GM19328 (cell line): ENCODE results near the gene BICRA.
"Not testable (repeated sequence)": the region's sequence is repeated elsewhere in the genome, so short reads cannot be mapped to it uniquely, and the experiment has no call there.

ENCODE experiments used
- ATAC-seq: cut with Tn5 transposase; IDR thresholded peaks from one replicate; pipeline ENCODE4 v1.9.1; 2021; ENCODE audit warnings: mild to moderate bottlenecking, moderate library complexity; ENCODE audit not compliant: unreplicated experiment

BICRA gene

DNA sequence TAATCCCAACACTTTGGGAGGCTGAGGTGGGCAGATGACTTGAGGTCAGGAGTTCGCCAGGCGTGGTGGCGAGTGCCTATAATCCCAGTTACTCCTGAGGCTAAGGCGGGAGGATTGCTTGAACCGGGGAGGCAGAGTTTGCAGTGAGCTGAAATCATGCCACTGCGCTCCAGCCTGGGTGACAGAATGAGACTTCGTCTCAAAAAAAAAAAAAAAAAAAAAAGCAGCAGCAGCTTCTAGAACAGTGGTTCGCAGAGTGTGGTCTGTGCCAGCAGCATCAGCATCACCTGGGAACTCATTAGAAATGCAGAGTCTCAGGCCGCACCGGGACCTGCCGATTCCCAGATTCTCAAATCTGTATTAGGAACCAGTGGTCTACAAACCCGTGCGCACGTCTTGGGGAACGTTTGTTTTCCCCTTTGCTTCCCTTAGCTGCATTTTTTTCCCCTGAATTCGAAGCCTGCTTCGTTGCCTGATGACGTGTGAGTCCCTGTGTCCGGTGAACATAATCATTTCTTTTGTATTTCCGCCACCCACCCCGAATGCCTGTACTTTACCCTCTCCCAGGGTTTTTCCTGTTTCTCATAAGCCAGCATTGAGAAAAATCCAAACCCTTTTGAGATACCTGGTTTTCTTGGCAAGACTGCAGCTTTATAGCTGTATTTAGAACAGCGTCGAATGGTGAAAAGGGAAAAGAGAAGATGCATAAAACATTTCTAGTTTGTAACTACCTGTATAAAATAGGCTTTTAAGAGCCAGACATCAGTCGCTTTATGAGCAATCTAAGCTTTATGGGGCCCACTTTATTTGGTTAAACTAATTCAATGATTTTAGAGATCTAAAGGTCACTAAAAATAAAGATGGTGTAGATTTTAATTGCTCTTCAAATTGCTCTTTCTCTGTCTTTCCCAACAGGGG lies 49.8 kb downstream of the BICRA start:
- ATAC-seq, result no peak

DNA sequence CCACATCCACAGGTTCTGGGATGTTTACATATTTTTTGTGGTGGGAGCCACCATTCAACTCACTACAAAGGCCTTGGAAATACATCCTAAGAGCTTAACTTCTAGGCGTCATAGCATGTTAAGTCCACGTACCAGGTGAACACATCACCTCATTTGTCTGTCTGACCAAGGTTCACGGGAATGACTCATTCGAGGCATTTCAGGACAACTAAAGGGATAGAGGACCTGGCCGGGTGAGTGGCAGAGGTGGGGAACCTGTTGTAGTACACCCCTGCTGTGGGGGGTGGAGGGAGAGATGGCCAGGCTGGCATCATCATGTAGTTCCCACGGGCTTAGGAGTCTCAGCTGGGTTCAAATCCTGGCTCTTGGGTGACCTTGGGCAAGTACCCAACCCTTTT lies 51.5 kb downstream of the BICRA start:
- no peak for ATAC-seq

DNA sequence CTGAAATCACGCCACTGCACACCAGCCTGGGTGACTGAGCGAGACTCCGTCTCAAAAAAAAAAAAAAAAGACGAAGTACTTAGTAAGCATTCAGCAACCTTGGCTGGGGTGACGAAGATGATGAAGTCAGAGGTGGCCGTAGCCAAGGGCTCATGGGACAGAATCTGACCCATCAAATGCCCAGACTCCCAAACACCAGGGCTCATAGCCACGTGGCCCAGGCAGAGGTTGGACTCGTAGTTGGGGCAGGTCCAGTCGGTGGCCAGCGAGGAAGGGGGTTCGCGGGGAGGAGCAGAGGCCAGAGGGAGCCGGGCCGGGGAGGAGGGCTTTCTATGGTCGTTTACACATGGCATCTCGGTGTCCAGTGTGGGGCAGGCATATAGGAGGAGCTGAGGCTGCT lies 52.2 kb downstream of the BICRA start:
- ATAC-seq, result no peak

DNA sequence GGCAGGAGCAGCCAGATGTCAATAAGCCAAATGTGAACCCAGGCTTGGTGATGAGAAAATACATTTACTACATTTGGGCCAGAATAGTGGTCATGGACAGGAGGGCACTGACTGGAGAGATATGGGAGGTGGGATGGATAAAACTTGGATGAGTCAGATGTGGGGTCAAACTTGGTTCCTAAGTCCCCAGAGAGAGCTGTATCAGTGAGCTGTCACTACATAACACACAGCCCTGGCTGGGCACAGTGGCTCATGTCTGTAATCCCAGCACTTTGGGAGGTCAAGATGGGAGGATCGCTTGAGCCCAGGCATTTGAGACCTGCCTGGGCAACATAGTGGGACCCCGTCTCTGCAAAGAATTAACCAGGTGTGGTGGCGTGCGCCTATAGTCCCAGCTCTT lies 52.7 kb downstream of the BICRA start:
- ATAC-seq, result no peak

DNA sequence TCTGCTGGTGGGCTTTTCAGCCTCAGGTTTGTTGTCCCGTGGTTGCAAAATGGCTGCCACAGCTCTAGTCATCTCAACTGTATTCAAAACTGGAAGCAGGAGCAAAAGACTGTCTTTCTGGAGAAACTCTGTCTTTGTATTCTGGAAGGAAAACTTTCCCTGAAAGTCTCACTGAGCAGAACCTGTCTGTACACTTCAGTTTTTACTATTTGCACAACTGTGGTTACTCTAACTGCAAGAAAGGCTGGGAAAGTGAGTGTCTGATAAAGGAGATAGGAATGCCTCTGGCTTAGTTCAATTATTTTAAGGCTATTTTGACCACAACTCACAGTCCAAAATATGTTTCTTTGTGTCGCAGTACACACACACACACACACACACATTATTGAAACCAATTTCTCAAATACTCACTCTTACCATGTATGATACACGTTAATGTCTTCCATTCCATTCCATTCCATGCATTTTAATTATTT lies 54.5 kb downstream of the BICRA start:
- ATAC-seq, result no peak

DNA sequence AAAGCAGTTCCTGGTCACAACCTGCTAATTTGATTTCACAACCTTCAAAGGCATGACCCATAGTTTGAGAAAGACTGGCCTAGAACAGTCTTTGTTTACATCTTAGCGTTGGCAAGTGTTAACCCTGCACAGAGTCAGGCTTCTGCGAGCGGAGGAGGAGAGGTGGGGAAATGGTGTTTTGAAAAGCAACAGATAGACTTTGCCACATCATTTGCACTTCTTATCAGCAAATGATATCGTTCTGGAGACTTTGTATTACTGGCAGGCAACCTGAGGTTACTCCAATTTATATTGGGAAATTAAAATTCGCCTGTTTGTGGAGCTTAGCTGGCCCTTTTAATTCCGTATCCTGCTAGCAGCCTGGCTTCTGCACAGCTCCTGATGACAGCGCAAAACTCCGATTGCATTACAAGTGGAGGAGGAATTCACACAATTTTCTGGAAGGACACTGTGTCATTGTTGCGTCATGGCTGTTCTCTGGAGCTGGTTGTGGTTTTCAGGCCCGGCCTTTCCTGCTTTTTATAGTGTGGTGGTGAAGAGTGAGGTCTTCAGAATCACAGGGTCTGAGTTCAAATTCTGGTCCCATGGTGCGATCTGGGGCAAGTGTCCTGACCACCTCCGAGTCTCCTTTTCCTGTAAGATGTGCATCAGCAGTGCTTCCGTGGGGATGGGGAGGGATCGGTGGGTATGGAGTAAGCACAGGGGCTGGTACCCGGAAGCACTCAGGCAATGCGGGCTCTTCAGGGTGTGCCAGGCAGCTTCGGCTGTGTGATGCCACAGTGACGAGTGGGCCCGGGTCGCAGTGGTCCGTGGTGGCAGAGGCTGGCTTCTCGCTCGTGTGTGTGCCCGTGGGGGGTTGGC lies 55.2 kb downstream of the BICRA start:
- no peak for ATAC-seq

DNA sequence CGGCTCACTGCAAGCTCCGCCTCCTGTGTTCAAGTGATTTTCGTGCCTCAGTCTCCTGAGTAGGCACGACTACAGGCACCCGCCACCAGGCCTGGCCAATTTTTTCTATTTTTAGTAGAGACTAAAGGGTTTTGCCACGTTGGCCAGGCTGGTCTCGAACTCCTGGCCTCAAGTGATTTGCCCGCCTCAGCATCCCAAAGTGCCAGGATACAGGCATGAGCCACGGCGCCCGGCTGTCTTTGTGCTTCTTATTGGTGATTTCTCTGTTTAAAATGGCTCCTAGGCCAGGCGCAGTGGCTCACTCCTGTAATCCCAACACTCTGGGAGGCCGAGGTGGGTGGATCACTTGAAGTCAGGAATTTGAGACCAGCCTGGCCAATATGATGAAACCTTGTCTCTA lies 59.6 kb downstream of the BICRA start:
- not testable (repeated sequence) for ATAC-seq

DNA sequence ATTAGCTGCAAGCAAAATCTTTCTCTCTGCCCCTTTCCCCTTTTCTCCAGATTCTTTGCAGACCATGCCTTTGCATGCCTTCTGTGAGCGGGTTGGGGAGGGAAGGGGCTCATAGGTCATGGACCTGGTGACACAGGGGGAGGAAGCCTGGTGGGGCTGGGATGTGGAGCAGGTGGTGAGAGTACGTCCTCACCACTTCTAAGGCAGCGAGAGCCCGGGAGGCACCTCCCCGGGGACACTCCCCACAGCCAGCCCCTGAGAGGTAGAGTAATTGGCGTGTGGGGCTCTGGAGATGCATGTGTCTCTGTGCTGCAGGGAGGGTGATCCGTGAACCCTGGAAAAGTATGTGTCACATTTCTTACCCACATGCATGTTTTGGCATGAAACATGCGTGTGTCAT lies 61.8 kb downstream of the BICRA start:
- ATAC-seq, result no peak

DNA sequence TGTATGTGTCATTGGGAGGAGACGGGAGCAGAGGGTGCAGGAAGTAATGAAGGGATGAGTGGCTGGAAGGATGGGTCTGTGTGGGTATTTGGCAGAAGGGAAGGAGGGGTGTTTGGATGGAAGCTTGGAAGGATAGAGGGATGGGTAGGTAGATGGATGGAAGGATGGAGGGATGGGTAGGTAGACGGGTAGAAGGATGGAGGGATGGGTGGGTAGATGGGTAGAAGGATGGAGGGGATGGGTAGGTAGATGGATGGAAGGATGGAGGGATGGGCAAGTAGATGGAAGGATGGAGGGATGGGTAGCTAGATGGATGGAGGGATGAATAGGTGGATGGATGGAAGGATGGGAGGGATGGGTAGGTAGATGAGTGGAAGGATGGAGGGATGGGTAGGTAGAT lies 62.6 kb downstream of the BICRA start:
- no peak for ATAC-seq

DNA sequence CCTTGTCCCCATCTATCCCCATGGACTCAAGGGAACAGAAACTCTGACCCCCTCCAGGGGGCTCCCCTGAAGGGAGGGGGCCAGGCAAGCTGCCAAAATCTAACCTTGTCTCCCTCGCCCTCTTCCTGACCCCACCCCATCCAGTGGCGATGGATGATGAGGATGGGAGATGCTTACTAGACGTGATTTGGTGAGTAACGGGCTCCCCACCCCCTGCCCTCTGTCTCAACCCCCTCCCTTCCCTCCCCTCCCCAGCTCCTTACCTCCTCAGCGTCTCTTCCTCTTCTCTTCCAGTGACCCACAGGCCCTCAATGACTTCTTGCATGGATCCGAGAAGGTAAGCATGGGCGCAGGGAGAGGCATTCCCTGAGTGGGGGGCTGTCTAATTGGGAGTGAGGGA lies 64.5 kb downstream of the BICRA start:
- no peak for ATAC-seq

DNA sequence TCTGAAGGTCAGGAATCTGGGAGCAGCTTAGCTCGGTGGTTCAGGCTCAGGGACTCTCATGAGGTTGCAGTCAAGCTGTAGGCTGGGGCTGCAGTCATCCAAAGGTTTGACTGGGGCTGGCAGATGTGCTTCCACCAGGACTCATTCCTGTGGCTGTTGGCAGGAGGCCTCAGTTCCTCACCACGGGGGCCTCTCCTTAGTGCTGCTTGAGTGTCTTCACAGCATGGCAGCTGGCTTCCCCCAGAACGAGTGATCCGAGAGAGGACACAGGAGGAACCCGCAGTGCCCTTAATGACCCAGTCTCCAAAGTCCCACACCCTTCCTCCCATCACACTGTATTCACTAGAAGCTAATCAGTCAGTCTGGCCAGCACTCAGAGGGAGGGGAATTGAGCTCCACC lies 65.6 kb downstream of the BICRA start:
- ATAC-seq, result no peak

DNA sequence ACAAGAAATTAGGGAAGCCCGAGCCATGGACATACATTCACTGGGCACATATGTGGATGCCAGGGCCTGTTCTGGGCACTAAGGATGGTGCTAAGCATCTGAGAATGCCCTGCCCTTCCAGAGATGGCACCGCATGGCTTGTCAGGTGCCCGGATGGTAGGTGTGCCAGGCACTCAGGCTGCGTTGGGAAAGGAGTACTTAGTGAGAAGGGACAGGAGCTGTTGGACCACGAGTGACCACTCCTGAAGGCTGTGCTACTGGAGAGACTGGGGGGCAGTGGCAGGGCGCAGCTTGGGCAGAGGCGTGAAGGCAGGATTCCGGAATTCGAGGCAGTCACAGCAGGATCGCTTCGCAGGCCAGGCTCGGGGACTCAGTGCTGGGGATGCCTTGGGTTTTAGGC lies 66.3 kb downstream of the BICRA start:
- ATAC-seq, result no peak

DNA sequence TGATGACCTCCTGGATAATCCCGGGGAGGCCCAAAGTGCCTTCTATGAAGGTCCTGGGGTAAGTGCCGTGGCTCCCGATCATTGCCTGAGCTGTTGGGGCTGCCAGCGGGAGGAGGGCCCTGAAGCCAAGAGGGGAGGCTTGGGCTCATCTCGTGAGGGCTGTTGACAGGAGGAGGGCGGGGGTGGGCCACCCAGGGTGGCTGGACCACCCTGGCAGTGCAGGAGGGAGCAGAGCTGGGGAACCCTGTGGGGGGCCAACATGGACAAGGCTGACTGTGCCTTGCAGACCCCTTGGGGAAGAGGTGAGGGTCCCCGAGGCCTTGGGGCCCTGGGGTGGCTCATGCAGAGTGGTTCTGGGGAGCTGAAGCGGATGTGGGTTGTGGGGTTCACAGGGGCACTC lies 66.9 kb downstream of the BICRA start:
- no peak for ATAC-seq

DNA sequence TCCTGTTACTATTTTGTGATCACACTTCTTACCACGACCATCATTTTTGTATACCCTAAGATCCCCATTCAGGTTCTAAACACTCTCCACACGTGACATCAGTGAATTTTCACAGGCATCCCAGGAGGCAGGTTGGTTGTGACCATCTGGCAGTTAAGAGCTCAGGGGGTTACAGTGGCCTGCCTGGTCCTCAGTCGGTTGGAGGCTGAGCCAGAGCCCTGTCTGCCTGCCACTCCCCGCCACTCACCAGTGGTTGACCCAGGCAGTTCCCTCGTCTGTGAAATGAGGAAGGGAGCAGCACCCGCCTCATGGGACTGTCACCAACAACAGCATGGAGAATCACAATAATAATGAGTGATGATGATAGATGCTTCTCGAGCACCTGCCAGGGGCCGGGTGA lies 67.9 kb downstream of the BICRA start:
- no peak for ATAC-seq

DNA sequence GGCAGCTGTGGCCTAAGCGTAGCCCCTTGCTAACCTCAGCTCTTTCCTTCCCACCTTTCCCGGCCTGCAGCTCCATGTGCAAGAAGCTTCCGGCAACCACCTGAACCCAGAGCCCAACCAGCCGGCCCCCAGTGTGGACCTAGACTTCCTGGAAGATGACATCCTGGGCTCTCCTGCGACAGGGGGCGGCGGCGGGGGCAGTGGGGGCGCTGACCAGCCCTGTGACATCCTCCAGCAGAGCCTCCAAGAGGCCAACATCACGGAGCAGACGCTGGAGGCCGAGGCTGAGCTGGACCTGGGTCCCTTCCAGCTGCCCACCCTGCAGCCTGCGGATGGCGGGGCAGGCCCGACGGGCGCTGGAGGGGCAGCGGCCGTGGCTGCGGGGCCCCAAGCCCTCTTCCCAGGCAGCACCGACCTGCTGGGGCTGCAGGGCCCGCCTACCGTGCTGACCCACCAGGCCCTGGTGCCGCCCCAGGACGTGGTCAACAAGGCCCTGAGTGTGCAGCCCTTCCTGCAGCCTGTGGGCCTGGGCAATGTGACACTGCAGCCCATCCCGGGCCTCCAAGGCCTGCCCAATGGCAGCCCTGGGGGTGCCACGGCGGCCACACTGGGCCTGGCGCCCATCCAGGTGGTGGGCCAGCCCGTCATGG lies 70.4 kb downstream of the BICRA start:
- ATAC-seq, result no peak

DNA sequence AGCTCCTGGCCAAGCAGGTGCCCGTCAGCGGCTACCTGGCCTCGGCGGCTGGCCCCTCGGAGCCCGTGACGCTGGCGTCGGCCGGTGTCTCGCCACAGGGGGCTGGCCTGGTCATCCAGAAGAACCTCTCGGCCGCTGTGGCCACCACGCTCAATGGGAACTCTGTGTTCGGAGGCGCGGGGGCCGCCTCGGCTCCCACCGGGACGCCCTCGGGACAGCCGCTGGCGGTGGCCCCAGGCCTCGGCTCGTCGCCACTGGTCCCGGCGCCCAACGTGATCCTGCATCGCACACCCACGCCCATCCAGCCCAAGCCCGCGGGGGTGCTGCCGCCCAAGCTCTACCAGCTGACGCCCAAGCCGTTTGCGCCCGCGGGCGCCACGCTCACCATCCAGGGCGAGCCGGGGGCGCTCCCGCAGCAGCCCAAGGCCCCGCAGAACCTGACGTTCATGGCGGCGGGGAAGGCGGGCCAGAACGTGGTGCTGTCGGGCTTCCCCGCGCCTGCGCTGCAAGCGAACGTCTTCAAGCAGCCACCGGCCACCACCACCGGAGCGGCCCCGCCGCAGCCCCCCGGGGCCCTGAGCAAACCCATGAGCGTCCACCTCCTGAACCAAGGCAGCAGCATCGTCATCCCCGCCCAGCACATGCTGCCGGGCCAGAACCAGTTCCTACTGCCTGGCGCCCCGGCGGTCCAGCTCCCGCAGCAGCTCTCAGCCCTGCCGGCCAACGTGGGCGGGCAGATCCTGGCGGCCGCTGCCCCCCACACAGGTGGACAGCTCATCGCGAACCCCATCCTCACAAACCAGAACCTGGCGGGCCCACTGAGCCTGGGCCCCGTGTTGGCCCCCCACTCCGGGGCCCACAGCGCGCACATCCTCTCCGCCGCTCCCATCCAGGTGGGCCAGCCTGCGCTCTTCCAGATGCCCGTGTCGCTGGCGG lies 71.3 kb downstream of the BICRA start:
- ATAC-seq, result no peak

DNA sequence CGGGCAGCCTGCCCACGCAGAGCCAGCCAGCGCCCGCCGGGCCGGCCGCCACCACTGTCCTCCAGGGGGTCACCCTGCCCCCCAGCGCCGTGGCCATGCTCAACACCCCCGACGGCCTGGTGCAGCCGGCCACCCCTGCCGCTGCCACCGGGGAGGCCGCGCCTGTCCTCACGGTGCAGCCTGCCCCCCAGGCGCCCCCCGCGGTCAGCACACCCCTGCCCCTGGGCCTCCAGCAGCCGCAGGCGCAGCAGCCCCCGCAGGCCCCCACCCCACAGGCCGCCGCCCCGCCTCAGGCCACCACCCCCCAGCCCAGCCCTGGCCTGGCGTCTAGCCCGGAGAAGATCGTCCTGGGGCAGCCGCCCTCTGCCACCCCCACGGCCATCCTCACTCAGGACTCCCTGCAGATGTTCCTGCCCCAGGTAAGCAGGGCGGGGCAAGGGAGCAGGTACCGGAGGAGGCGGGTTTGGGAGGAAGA lies 72.0 kb downstream of the BICRA start:
- ATAC-seq, result no peak

DNA sequence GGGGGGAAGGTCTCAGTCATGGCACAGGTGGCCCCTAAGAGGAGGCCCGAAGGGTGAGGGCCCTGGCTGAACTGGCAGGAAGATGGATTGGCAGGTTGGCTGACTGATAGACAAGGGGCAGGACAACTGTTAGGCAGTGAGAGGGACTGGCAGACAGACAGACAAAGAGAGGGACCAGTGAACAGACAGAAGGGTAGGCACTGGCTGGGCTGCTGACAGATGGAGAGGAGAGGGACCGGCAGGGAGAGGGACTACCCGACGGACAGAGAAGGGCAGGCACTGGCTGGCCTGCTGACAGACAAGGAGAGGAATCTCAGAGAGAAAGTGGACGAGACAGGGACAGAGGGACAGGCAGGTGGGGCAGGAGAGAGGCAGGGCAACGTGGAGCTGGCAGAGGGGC lies 72.5 kb downstream of the BICRA start:
- ATAC-seq, result no peak

DNA sequence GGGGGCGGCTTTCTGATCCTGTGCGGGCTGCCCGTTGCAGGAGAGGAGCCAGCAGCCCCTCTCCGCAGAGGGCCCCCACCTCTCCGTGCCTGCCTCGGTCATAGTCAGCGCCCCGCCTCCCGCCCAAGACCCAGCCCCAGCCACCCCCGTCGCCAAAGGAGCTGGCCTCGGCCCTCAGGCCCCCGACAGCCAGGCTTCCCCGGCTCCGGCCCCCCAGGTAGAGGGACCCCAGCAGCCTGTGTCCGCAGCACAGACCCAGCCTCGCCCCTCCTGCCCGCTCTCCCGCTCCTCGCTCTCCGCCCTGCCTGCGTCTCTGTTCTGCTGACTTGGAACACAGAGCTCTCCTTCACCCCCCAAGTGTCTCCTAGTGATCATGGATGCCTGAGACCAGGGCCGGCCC lies 73.0 kb downstream of the BICRA start:
- no peak for ATAC-seq

DNA sequence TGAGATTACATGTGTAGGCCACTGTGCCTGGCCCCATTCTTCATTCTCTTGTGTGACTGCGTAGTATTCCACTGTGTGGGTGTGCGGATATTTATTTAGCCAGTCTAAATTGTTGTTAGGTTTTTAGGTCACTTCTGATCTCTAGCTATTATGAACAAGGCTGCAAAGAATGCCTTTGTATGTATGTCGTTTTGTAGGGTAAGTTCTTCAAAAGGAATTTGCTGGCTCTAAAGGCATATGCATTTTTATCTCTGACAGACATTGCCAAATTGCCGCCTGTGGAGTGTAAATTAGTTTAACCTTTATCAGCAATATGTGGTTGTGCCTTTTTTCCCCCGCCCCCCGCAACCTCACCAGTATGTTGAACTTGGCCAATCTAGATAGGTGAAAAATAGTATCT lies 74.0 kb downstream of the BICRA start:
- no peak for ATAC-seq
